Right forelimb (tissue), 1 donor: ENCODE measurements around the gene ACTL10.

Experiments used
- DNase-seq: peaks from one replicate; pipeline ENCODE4 v3.0.0-alpha.2; 2018

Gene ACTL10

GRCh38 chr20:33664762-33665144 is 2.0 kb upstream of the ACTL10 start:
- no peak for DNase-seq

GRCh38 chr20:33667245-33667675 is 517 bp downstream of the ACTL10 start:
- peak; percentile 60 for DNase-seq

GRCh38 chr20:33667676-33668465 is 1.1 kb downstream of the ACTL10 start:
- peak; percentile 87 for DNase-seq

- DNase-seq, result no peak
Measured at GRCh38 chr20:33668466-33669155, 1.9 kb downstream of the ACTL10 start.

- DNase-seq, result no peak
Measured at GRCh38 chr20:33669224-33669623, 2.5 kb downstream of the ACTL10 start.

GRCh38 chr20:33669873-33670640 is 3.3 kb downstream of the ACTL10 start:
- no peak for DNase-seq

GRCh38 chr20:33670715-33671499 is 4.2 kb downstream of the ACTL10 start:
- no peak for DNase-seq

GRCh38 chr20:33671573-33672288 is 5.0 kb downstream of the ACTL10 start:
- no peak for DNase-seq

GRCh38 chr20:33672426-33673113 is 5.8 kb downstream of the ACTL10 start:
- no peak for DNase-seq

- DNase-seq, result no peak
Measured at GRCh38 chr20:33673114-33673409, 6.3 kb downstream of the ACTL10 start.

GRCh38 chr20:33673410-33674293 is 6.9 kb downstream of the ACTL10 start:
- DNase-seq, result peak; percentile 62

GRCh38 chr20:33674294-33675135 is 7.8 kb downstream of the ACTL10 start, which contains the start of gene NECAB3:
NECAB3 (minus strand) TSS chr20:33674428; CDS start chr20:33674352, 76 bp downstream.
- DNase-seq, result peak; percentile 89

- DNase-seq, result no peak
Measured at GRCh38 chr20:33675136-33675959, 8.6 kb downstream of the ACTL10 start.

- no peak for DNase-seq
Measured at GRCh38 chr20:33676121-33676520, 9.4 kb downstream of the ACTL10 start.

- no peak for DNase-seq
Measured at GRCh38 chr20:33676652-33677645, 10.2 kb downstream of the ACTL10 start.

- no peak for DNase-seq
Measured at GRCh38 chr20:33677991-33678702, 11.4 kb downstream of the ACTL10 start.
